B cell (primary cell): ENCODE results near the gene PRAMEF9.
"Not testable (repeated sequence)": the region's sequence is repeated elsewhere in the genome, so short reads cannot be mapped to it uniquely, and the experiment has no call there.

ENCODE experiments used
- EZH2 ChIP-seq: IDR thresholded peaks from 2 replicates; pipeline ENCODE4 v1.6.1; 2012; ENCODE audit warnings: borderline replicate concordance, low read depth, mild to moderate bottlenecking, moderate library complexity, low read length; ENCODE audit not compliant: insufficient read depth, poor library complexity, severe bottlenecking
- TF ChIP-seq, protein P1 (sequence below): fragments of 200-600 bp; IDR thresholded peaks from one replicate; pipeline ENCODE4 v1.8.0; 2022; ENCODE audit warnings: antibody characterized with exemption, mild to moderate bottlenecking

DNA sequence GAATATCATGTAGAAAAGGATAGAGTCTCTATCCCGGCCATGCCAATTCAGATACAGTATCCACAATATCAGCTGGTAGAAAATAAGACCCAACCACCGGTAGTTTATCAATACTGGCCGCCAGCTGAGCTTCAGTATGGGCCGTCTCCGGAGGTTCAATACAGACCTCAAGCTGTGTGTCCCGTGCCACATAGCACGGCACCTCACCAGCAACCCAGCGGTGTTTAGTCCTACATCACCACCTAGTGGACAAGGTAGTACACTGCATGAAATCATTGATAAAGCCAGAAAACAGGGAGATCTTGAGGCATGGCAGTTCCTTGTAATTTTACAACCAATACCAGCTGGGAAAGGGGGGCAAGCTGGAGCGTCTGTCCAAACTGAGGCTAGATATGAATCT, 37.1 kb downstream of the PRAMEF9 start:
- TF ChIP-seq, protein P1, sequence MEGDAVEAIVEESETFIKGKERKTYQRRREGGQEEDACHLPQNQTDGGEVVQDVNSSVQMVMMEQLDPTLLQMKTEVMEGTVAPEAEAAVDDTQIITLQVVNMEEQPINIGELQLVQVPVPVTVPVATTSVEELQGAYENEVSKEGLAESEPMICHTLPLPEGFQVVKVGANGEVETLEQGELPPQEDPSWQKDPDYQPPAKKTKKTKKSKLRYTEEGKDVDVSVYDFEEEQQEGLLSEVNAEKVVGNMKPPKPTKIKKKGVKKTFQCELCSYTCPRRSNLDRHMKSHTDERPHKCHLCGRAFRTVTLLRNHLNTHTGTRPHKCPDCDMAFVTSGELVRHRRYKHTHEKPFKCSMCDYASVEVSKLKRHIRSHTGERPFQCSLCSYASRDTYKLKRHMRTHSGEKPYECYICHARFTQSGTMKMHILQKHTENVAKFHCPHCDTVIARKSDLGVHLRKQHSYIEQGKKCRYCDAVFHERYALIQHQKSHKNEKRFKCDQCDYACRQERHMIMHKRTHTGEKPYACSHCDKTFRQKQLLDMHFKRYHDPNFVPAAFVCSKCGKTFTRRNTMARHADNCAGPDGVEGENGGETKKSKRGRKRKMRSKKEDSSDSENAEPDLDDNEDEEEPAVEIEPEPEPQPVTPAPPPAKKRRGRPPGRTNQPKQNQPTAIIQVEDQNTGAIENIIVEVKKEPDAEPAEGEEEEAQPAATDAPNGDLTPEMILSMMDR: not testable (repeated sequence)
- TF ChIP-seq EZH2: not testable (repeated sequence)
